Measurements from ENCODE around the gene ATF6. TPM values are rescaled to one million over a fixed set of nuclear protein-coding genes. Genes with fewer than 3 reads are reported as not detected.

Gene ATF6
- total RNA-seq, 1 experiment from 2014 or later: 10.6 TPM

- TF ChIP-seq CDX4 (CRISPR knock-in tag; IDR thresholded peaks at IDR 0.05; ENCODE audit: borderline replicate concordance) (no peak), ATF2 (CRISPR knock-in tag; IDR thresholded peaks at IDR 0.05; ENCODE audit: borderline replicate concordance, low read depth) (no peak)
These were observed 30.3 kb upstream of the ATF6 start (continued) for GRCh38 chr1:161735837-161736236.

GRCh38 chr1:161736335-161736969 is 29.7 kb upstream of the ATF6 start:
- Mint-ChIP-seq H3K4me3 (no peak overlapping the region), H3K27me3 (ENCODE audit: low read depth) (no peaks in the 10 kb centered on the region; the same call in 1 of the 2 replicates), H3K36me3 (no peaks in the 10 kb centered on the region), H3K27ac (no peak overlapping the region), H3K4me1 (peaks cover 44% of the 10 kb centered on the region), H3K9me3 (no peaks in the 10 kb centered on the region)
- DNase-seq (ENCODE audit: low spot score) (no peak), ATAC-seq (peak; percentile 27; the same call in 1 of the 2 replicates)
- ChIA-PET POLR2A (no interaction called here), CTCF (interaction anchor here (1.1 to 3.2 kb wide), 3 partner anchors 10 to 252 kb away, joined by 3 to 24 read pairs (median 23); no protein-coding TSS in a partner anchor)
- TF ChIP-seq GABPB1 (CRISPR knock-in tag; IDR thresholded peaks at IDR 0.05) (no peak), ZNF138 (CRISPR knock-in tag; conservative IDR thresholded peaks at IDR 0.05) (no peak), AFF4 (CRISPR knock-in tag; IDR thresholded peaks at IDR 0.05; ENCODE audit: borderline replicate concordance) (no peak), CTCF (IDR thresholded peaks at IDR 0.05) (no peak), NR3C1 (CRISPR knock-in tag; conservative IDR thresholded peaks at IDR 0.05; ENCODE audit: low read depth) (no peak), MYBL2 (CRISPR knock-in tag; IDR thresholded peaks at IDR 0.05) (no peak)

GRCh38 chr1:161737625-161738024 is 28.5 kb upstream of the ATF6 start:
- ChIA-PET POLR2A (no interaction called here), CTCF (interaction anchor here (0.5 to 3.2 kb wide), 11 partner anchors 10 to 264 kb away, joined by 3 to 24 read pairs (median 9); partner anchors contain the start of gene DUSP12)
- Mint-ChIP-seq H3K27ac (peak overlapping the region; percentile 37; the same call in 1 of the 2 replicates), H3K27me3 (ENCODE audit: low read depth) (no peaks in the 10 kb centered on the region), H3K9me3 (no peaks in the 10 kb centered on the region), H3K36me3 (no peaks in the 10 kb centered on the region), H3K4me3 (peak overlapping the region; percentile 30), H3K4me1 (peaks cover 39% of the 10 kb centered on the region)
- DNase-seq (ENCODE audit: low spot score) (peak; percentile 15), ATAC-seq (peak; percentile 82)
- TF ChIP-seq ZNF671 (CRISPR knock-in tag; IDR thresholded peaks at IDR 0.05) (no peak), USF1 (CRISPR knock-in tag; IDR thresholded peaks at IDR 0.05) (no peak), PREB (CRISPR knock-in tag; IDR thresholded peaks at IDR 0.05; ENCODE audit: borderline replicate concordance) (no peak), CBFB (CRISPR knock-in tag; IDR thresholded peaks at IDR 0.05; ENCODE audit: low read depth) (no peak), ATF1 (CRISPR knock-in tag; IDR thresholded peaks at IDR 0.05) (no peak), ZNF219 (CRISPR knock-in tag; IDR thresholded peaks at IDR 0.05; ENCODE audit: borderline replicate concordance) (no peak), NFE2L1 (CRISPR knock-in tag; IDR thresholded peaks at IDR 0.05) (no peak), ATF3 (CRISPR knock-in tag; conservative IDR thresholded peaks at IDR 0.05) (no peak), ARID4B (CRISPR knock-in tag; IDR thresholded peaks at IDR 0.05; ENCODE audit: borderline replicate concordance) (no peak)

Data from WTC11 (cell line).